ENCODE data around the gene JAG2. TPM values are rescaled to one million over a fixed set of nuclear protein-coding genes. Genes with fewer than 3 reads are reported as not detected.

JAG2 gene
- total RNA-seq, 3 donors from 2014 or later (not counting 1 experiment from before 2014, with no cell fraction given), result 3.5 to 6.6 (median 6.1) TPM

DNA sequence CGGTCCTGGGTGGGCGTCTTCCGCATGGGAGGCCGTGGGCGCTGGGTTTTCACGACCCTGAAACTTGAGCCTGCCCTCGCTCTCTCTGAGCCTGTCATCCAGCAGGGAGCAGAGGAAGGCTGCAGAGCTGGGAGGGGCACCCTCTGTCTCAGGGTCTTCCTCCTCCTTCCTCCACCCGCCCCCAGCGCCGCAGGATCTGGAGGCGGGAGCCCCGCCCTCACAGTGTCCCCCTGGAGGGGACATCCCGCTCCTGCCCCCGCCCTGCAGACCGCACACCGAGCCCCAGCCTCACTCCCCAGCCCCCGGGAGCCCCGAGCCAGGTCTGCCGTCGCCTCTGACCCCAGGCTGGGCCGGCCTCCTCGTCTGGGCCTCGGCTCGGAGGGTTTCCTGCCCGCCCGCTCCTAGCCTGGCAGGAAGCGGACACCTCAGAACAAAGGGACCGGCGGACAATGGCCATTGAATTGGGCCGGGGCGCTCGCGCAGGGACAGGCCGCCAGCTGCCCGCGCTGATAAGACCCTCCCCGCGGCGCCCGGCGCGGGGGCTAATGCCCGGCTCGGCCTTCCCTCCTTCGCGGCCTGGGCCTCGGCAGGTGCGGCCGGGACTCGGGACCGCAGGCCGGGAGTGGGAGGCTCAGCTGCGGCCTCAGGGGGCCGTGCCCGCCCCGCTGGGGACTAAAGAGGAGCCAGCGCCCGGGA, 27.8 kb upstream of the JAG2 start:
- ATAC-seq (no peak), DNase-seq (peak in 1 of 2 donors; percentile 22)
- no peaks in the 10 kb centered on the region for H3K9me3 Mint-ChIP-seq
- no peak overlapping the region for H3K4me3 ChIP-seq (ENCODE audit: low read length)
- H3K4me1 Mint-ChIP-seq, result peaks cover 6 to 35% of the 10 kb centered on the region in 2 donors
- H3K9me3 ChIP-seq (ENCODE audit: control insufficient read depth, insufficient read depth, low read length), result no peaks in the 10 kb centered on the region
- peaks cover 50% of the 10 kb centered on the region for H3K4me1 ChIP-seq (ENCODE audit: control insufficient read depth, insufficient read depth, low read length)
- H3K36me3 Mint-ChIP-seq, result no peaks in the 10 kb centered on the region
- no peak overlapping the region for H3K27ac ChIP-seq (ENCODE audit: low read length)
- peaks cover 14 to 46% of the 10 kb centered on the region in 2 donors for H3K27me3 Mint-ChIP-seq (ENCODE audit: low read depth in 2 of 2)
- H3K27ac Mint-ChIP-seq, result peak overlapping the region in 1 of 2 donors; percentile 22
- intact Hi-C loops (cut with micrococcal nuclease), result no loop called here
- TF ChIP-seq, protein P1, sequence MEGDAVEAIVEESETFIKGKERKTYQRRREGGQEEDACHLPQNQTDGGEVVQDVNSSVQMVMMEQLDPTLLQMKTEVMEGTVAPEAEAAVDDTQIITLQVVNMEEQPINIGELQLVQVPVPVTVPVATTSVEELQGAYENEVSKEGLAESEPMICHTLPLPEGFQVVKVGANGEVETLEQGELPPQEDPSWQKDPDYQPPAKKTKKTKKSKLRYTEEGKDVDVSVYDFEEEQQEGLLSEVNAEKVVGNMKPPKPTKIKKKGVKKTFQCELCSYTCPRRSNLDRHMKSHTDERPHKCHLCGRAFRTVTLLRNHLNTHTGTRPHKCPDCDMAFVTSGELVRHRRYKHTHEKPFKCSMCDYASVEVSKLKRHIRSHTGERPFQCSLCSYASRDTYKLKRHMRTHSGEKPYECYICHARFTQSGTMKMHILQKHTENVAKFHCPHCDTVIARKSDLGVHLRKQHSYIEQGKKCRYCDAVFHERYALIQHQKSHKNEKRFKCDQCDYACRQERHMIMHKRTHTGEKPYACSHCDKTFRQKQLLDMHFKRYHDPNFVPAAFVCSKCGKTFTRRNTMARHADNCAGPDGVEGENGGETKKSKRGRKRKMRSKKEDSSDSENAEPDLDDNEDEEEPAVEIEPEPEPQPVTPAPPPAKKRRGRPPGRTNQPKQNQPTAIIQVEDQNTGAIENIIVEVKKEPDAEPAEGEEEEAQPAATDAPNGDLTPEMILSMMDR (IDR thresholded peaks at IDR 0.05), result no peak
- peaks cover 40% of the 10 kb centered on the region for H3K27me3 ChIP-seq (ENCODE audit: control insufficient read depth, insufficient read depth, low read length)
- H3K4me3 Mint-ChIP-seq, result no peak overlapping the region
- 3% methylated on average over 58 of the region's 58 CpGs for WGBS (ENCODE audit: insufficient coverage)
- no peaks in the 10 kb centered on the region for H3K36me3 ChIP-seq (ENCODE audit: control insufficient read depth, insufficient read depth, low read length)

DNA sequence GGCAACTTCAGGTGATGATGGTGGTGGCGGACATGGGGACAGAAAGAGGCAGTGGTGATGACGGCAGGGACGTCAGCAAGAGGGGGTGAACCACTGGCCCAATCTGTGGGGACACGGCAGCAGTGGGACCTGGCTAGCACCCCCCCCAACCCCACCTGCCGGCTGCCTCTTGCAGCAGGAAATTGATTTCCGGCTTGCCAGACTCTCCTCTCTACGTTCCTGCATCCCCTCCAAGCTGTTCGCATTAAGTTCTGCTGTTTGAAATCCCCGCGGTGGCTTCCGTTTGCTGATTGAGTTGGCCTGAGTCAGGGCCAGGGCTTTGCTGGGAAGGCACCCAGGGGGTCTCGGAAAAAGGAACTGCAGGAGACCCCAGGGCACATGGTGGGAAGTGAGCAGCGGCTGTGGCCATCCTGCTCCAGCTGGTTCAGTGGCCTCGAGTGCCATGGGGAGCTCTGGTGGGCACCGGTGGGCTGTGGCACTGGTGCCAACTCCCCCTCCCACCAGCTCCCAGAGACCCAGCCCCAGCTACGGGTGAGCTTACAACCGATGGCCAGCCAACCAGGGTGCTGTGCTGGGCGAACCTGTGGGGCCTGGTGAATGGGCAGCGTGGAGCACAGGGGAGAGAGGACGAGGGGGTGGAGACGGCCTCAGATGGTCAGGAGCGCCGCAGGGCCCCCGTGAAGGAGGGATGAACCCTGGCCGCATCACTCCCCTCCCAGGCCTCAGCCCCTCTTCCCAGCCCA, 27.1 kb upstream of the JAG2 start:
- ATAC-seq (no peak), DNase-seq (peak in 1 of 2 donors; percentile 59)
- Histone ChIP-seq H3K36me3 (ENCODE audit: control insufficient read depth, insufficient read depth, low read length) (no peaks in the 10 kb centered on the region), H3K4me1 (ENCODE audit: control insufficient read depth, insufficient read depth, low read length) (peaks cover 44% of the 10 kb centered on the region), H3K4me3 (ENCODE audit: low read length) (no peak overlapping the region), H3K9me3 (ENCODE audit: control insufficient read depth, insufficient read depth, low read length) (no peaks in the 10 kb centered on the region), H3K27me3 (ENCODE audit: control insufficient read depth, insufficient read depth, low read length) (peaks cover 38% of the 10 kb centered on the region), H3K27ac (ENCODE audit: low read length) (no peak overlapping the region)
- Mint-ChIP-seq H3K4me1 (peaks cover 6 to 35% of the 10 kb centered on the region in 2 donors), H3K4me3 (no peak overlapping the region), H3K36me3 (no peaks in the 10 kb centered on the region), H3K9me3 (no peaks in the 10 kb centered on the region), H3K27me3 (ENCODE audit: low read depth in 2 of 2) (peaks cover 14 to 43% of the 10 kb centered on the region in 2 donors), H3K27ac (peak overlapping the region in 1 of 2 donors; percentile 22)
- 23% methylated on average over 25 of the region's 25 CpGs for WGBS (ENCODE audit: insufficient coverage)
- intact Hi-C loops (cut with micrococcal nuclease), result no loop called here
- TF ChIP-seq, protein P1 (IDR thresholded peaks at IDR 0.05), result no peak

DNA sequence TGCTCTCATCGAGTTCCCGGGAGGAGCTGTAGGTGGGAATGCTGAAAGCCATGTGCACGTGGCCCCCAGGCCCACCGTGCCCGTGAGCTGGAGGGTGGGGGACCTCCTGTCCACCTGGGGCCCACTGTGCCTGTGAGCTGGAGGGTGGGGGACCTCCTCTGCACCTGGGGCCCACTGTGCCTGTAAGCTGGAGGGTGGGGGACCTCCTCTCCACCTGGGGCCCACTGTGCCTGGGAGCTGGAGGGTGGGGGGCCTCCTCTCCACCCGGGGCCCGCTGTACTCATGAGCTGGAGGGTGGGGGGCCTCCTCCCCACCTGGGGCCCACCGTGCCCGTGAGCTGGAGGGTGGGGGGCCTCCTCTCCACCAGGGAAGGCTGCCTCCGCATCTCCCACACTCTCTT, 26.5 kb upstream of the JAG2 start:
- WGBS (ENCODE audit: insufficient coverage), result 89% methylated on average over 7 of the region's 10 CpGs

More for the DNA sequence above, 26.5 kb upstream of the JAG2 start:
- no peak overlapping the region for H3K27ac Mint-ChIP-seq
- peaks cover 14 to 37% of the 10 kb centered on the region in 2 donors for H3K27me3 Mint-ChIP-seq (ENCODE audit: low read depth in 2 of 2)
- TF ChIP-seq, protein P1 (IDR thresholded peaks at IDR 0.05), result no peak
- H3K27ac ChIP-seq (ENCODE audit: low read length), result no peak overlapping the region
- DNase-seq (no peak), ATAC-seq (no peak)
- no peaks in the 10 kb centered on the region for H3K9me3 Mint-ChIP-seq
- H3K4me1 Mint-ChIP-seq, result peaks cover 6 to 35% of the 10 kb centered on the region in 2 donors
- no peak overlapping the region for H3K4me3 ChIP-seq (ENCODE audit: low read length)
- H3K4me1 ChIP-seq (ENCODE audit: control insufficient read depth, insufficient read depth, low read length), result peaks cover 44% of the 10 kb centered on the region
- H3K27me3 ChIP-seq (ENCODE audit: control insufficient read depth, insufficient read depth, low read length), result peaks cover 38% of the 10 kb centered on the region
- intact Hi-C loops (cut with micrococcal nuclease), result no loop called here
- no peaks in the 10 kb centered on the region for H3K36me3 Mint-ChIP-seq
- H3K4me3 Mint-ChIP-seq, result no peak overlapping the region
- H3K36me3 ChIP-seq (ENCODE audit: control insufficient read depth, insufficient read depth, low read length), result no peaks in the 10 kb centered on the region
- no peaks in the 10 kb centered on the region for H3K9me3 ChIP-seq (ENCODE audit: control insufficient read depth, insufficient read depth, low read length)

Data from natural killer cell (primary cell).